NB4 (cell line): ENCODE measurements around the gene KLHL22.

Experiments
- CTCF ChIP-seq: IDR thresholded peaks from one replicate; pipeline ENCODE4 v1.5.1; 2012; ENCODE audit warnings: low read depth, low read length
- MYC ChIP-seq: IDR thresholded peaks from 2 replicates; pipeline ENCODE4 v1.6.1; 2011; ENCODE audit warnings: low read depth, low read length
- POLR2A ChIP-seq: IDR thresholded peaks from 2 replicates; pipeline ENCODE4 v1.6.1; 2011; ENCODE audit warnings: mild to moderate bottlenecking; ENCODE audit not compliant: insufficient read length; ENCODE audit errors: extremely low read depth

DNA sequence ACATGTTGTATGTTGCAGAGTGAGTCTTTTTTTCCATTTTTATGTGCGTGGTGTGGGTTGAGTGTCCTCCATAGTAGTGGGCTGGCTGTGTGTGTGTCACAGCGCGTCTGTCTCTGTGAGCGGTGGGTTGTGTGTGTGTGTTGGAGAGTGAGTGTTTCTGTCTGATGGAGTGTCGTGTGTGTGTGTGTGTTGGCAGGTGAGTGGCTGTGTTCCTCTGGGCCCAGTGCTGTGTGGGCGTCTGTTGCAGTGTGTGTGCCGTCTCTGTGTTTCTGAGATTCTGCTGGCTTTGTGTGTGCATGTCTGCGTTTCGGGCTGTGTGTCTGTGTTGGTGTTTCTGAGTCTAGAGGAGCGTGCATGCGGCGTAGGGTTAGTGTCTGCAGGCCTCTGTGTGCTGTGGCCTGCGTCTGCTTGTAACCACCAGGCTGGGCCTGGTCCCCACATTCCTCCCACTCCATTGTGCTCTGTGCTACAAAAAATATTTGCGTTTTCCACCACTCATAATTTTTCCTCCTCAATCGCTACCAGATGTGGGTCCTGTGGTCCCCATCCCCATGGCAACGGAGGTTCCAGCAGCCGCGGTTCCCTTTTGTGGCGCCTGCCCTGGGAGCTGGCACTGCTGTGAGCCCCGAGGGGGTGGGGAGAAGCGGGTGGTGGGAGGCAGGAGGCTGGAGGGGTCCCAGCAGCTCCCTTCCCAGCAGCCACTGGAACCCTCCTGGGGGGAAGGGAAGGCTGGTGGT lies 73.2 kb downstream of the KLHL22 start:
- no peak for TF ChIP-seq CTCF
- no peak for TF ChIP-seq POLR2A
- no peak for TF ChIP-seq MYC
